H54 (cell line): ENCODE measurements around the gene GDPGP1.

Experiments used
- DNase-seq: peaks from one replicate; pipeline ENCODE4 v3.0.0; 2011; ENCODE audit warnings: low spot score, mixed read lengths; ENCODE audit not compliant: insufficient read length
- FAIRE-seq: peaks from 3 replicates; lab custom pipeline; 2011; peaks lifted over from hg19 to GRCh38; lab: Jason Lieb, UNC
- POLR2A ChIP-seq: IDR thresholded peaks from 2 replicates; pipeline ENCODE4 v1.6.1; 2011; ENCODE audit warnings: low read depth, mild to moderate bottlenecking, low read length

Gene GDPGP1

GRCh38 chr15:90225504-90226234, 8.3 kb upstream of the GDPGP1 start:
- FAIRE-seq (no peak), DNase-seq (no peak)
- TF ChIP-seq POLR2A, result no peak

GRCh38 chr15:90227336-90227735, 6.7 kb upstream of the GDPGP1 start:
- FAIRE-seq (no peak), DNase-seq (no peak)
- no peak for TF ChIP-seq POLR2A

- no peak for DNase-seq
- no peak for FAIRE-seq
- TF ChIP-seq POLR2A, result no peak
Measured at GRCh38 chr15:90227816-90228772, 5.9 kb upstream of the GDPGP1 start.

GRCh38 chr15:90228960-90229359, 5.0 kb upstream of the GDPGP1 start:
- DNase-seq (no peak), FAIRE-seq (no peak)
- TF ChIP-seq POLR2A, result no peak

GRCh38 chr15:90230071-90230494, 3.9 kb upstream of the GDPGP1 start:
- FAIRE-seq (no peak), DNase-seq (no peak)
- TF ChIP-seq POLR2A, result no peak

- DNase-seq, result no peak
- TF ChIP-seq POLR2A, result no peak
- no peak for FAIRE-seq
Measured at GRCh38 chr15:90230610-90231009, 3.4 kb upstream of the GDPGP1 start.

- no peak for DNase-seq
- FAIRE-seq, result no peak
- no peak for TF ChIP-seq POLR2A
Measured at GRCh38 chr15:90231028-90232017, 2.7 kb upstream of the GDPGP1 start.

GRCh38 chr15:90232196-90232595, 1.8 kb upstream of the GDPGP1 start:
- DNase-seq (no peak), FAIRE-seq (no peak)
- TF ChIP-seq POLR2A, result no peak

GRCh38 chr15:90232941-90233386, 1.0 kb upstream of the GDPGP1 start:
- FAIRE-seq (no peak), DNase-seq (no peak)
- no peak for TF ChIP-seq POLR2A

GRCh38 chr15:90233387-90234095, 468 bp upstream of the GDPGP1 start, which contains the start of gene CIB1:
Gene CIB1 (minus strand): TSS chr15:90233941. CDS start chr15:90233885, 56 bp downstream.
- DNase-seq (peak; percentile 86), FAIRE-seq (no peak)
- TF ChIP-seq POLR2A, result peak; percentile 80

- DNase-seq, result no peak
- TF ChIP-seq POLR2A, result no peak
- FAIRE-seq, result no peak
Measured at GRCh38 chr15:90239371-90239770, 5.4 kb downstream of the GDPGP1 start.

GRCh38 chr15:90240856-90241255, 6.8 kb downstream of the GDPGP1 start:
- DNase-seq (no peak), FAIRE-seq (no peak)
- TF ChIP-seq POLR2A, result no peak
